ENCODE results near the gene ANKRD55.
A peak's percentile ranks its signal among the peaks of the same experiment; 100 is the strongest.
"Not testable (repeated sequence)": the region's sequence is repeated elsewhere in the genome, so short reads cannot be mapped to it uniquely, and the experiment has no call there.

ANKRD55 gene

GRCh38 chr5:56158331-56158960 lies 74.7 kb downstream of the ANKRD55 start:
- no peak overlapping the region for H3K27ac ChIP-seq
- H3K4me3 ChIP-seq, result no peak overlapping the region
- no peak for TF ChIP-seq CTCF (IDR thresholded peaks at IDR 0.05)
- DNase-seq (ENCODE audit: low spot score), result no peak

- not testable (repeated sequence) for H3K4me3 ChIP-seq; DNase-seq (ENCODE audit: low spot score); H3K27ac ChIP-seq
These were observed 75.9 kb downstream of the ANKRD55 start for GRCh38 chr5:56157191-56157621.

GRCh38 chr5:56156585-56157190 lies 76.4 kb downstream of the ANKRD55 start:
- not testable (repeated sequence) for DNase-seq (ENCODE audit: low spot score); H3K4me3 ChIP-seq
- H3K27ac ChIP-seq, result peak overlapping the region in 1 of 2 donors; percentile 10

- H3K4me3 ChIP-seq, result no peak overlapping the region
- DNase-seq (ENCODE audit: low spot score), result no peak
- TF ChIP-seq CTCF (IDR thresholded peaks at IDR 0.05), result no peak
- peak overlapping the region in 1 of 2 donors; percentile 10 for H3K27ac ChIP-seq
These were observed 77.0 kb downstream of the ANKRD55 start for GRCh38 chr5:56155992-56156584.

GRCh38 chr5:56154732-56155484 lies 78.2 kb downstream of the ANKRD55 start:
- Histone ChIP-seq H3K27ac (peak overlapping the region in 1 of 2 donors; percentile 55), H3K4me3 (no peak overlapping the region)
- no peak for TF ChIP-seq CTCF (IDR thresholded peaks at IDR 0.05)
- DNase-seq (ENCODE audit: low spot score), result no peak

GRCh38 chr5:56152437-56152836 lies 80.7 kb downstream of the ANKRD55 start:
- no peak for DNase-seq (ENCODE audit: low spot score)
- no peak overlapping the region for H3K4me3 ChIP-seq
- no peak for TF ChIP-seq CTCF (IDR thresholded peaks at IDR 0.05)
- H3K27ac ChIP-seq, result no peak overlapping the region

- DNase-seq (ENCODE audit: low spot score); H3K27ac ChIP-seq; H3K4me3 ChIP-seq: not testable (repeated sequence)
These were observed 82.4 kb downstream of the ANKRD55 start for GRCh38 chr5:56150756-56151155.

GRCh38 chr5:56148453-56148971 lies 84.6 kb downstream of the ANKRD55 start:
- no peak overlapping the region for H3K27ac ChIP-seq
- H3K4me3 ChIP-seq, result no peak overlapping the region
- no peak for DNase-seq (ENCODE audit: low spot score)
- no peak for TF ChIP-seq CTCF (IDR thresholded peaks at IDR 0.05)
